ENCODE measurements around the gene OGFR.

- TF ChIP-seq POLR2AphosphoS5 (IDR thresholded peaks at IDR 0.05; ENCODE audit: low read depth, low read length) (no peak), CTCF (IDR thresholded peaks at IDR 0.05) (no peak)
Observed at GRCh38 chr20:62772619-62772989, 32.0 kb upstream of the OGFR start.
